Memory B cell (primary cell): ENCODE data around the gene CELF2.
"Not testable (repeated sequence)": the region's sequence is repeated elsewhere in the genome, so short reads cannot be mapped to it uniquely, and the experiment has no call there.

Experiments used
- ATAC-seq: fragments of 150-1000 bp; cut with Tn5 transposase; 2 replicates; pipeline ENCODE4 v1.10.0; 2021; ENCODE audit warnings: low read depth, mild to moderate bottlenecking, moderate library complexity
- DNase-seq, 2 donors: peaks; one replicate each; pipeline ENCODE4 v3.0.0; 2022; ENCODE audit warnings: low spot score in 2 of 2
- H3K27ac Mint-ChIP-seq: one replicate; pipeline ENCODE4 v1.8.0; 2022; ENCODE audit warnings: mild to moderate bottlenecking, moderate library complexity, mixed read lengths
- H3K27me3 Mint-ChIP-seq: one replicate; pipeline ENCODE4 v1.8.0; 2022; ENCODE audit warnings: mixed read lengths
- H3K36me3 Mint-ChIP-seq: one replicate; pipeline ENCODE4 v1.8.0; 2022; ENCODE audit warnings: mild to moderate bottlenecking, mixed read lengths
- H3K4me1 Mint-ChIP-seq: one replicate; pipeline ENCODE4 v1.8.0; 2022; ENCODE audit warnings: mixed read lengths
- H3K4me3 Mint-ChIP-seq: one replicate; pipeline ENCODE4 v1.8.0; 2022; ENCODE audit warnings: mild to moderate bottlenecking, moderate library complexity, mixed read lengths
- H3K9me3 Mint-ChIP-seq: one replicate; pipeline ENCODE4 v1.8.0; 2022; ENCODE audit warnings: mixed read lengths

CELF2 gene

GRCh38 chr10:11345224-11346054, 327.8 kb downstream of the CELF2 start:
- Mint-ChIP-seq H3K9me3 (peaks cover 1% of the 10 kb centered on the region), H3K27me3 (no peaks in the 10 kb centered on the region), H3K36me3 (peaks cover 3% of the 10 kb centered on the region), H3K27ac (no peak overlapping the region), H3K4me3 (peak overlapping the region; percentile 41), H3K4me1 (no peaks in the 10 kb centered on the region)
- ATAC-seq (peak; percentile 72), DNase-seq (no peak)

GRCh38 chr10:11347580-11347979, 329.9 kb downstream of the CELF2 start:
- H3K36me3 Mint-ChIP-seq, H3K4me3 Mint-ChIP-seq, H3K9me3 Mint-ChIP-seq, H3K27me3 Mint-ChIP-seq, H3K4me1 Mint-ChIP-seq, ATAC-seq, DNase-seq, H3K27ac Mint-ChIP-seq: not testable (repeated sequence)

GRCh38 chr10:11351801-11352200, 334.1 kb downstream of the CELF2 start:
- no peak for DNase-seq
- ATAC-seq, result no peak
- Mint-ChIP-seq H3K27ac (no peak overlapping the region), H3K27me3 (peaks cover 4% of the 10 kb centered on the region), H3K4me3 (no peak overlapping the region), H3K36me3 (peaks cover 3% of the 10 kb centered on the region), H3K4me1 (no peaks in the 10 kb centered on the region), H3K9me3 (peaks cover 1% of the 10 kb centered on the region)

- H3K4me1 Mint-ChIP-seq, result no peaks in the 10 kb centered on the region
- no peak for DNase-seq
- peaks cover 4% of the 10 kb centered on the region for H3K27me3 Mint-ChIP-seq
- no peaks in the 10 kb centered on the region for H3K9me3 Mint-ChIP-seq
- H3K36me3 Mint-ChIP-seq, result no peaks in the 10 kb centered on the region
- H3K4me3 Mint-ChIP-seq, result no peak overlapping the region
- no peak for ATAC-seq
- H3K27ac Mint-ChIP-seq, result no peak overlapping the region
Observed at GRCh38 chr10:11353006-11353896, 335.6 kb downstream of the CELF2 start.

GRCh38 chr10:11354823-11355222, 337.2 kb downstream of the CELF2 start:
- H3K36me3 Mint-ChIP-seq, result peaks cover 3% of the 10 kb centered on the region
- ATAC-seq (no peak), DNase-seq (no peak)
- no peak overlapping the region for H3K4me3 Mint-ChIP-seq
- H3K27ac Mint-ChIP-seq, result no peak overlapping the region
- no peaks in the 10 kb centered on the region for H3K4me1 Mint-ChIP-seq
- H3K27me3 Mint-ChIP-seq, result peaks cover 4% of the 10 kb centered on the region
- no peaks in the 10 kb centered on the region for H3K9me3 Mint-ChIP-seq

- H3K36me3 Mint-ChIP-seq, result peaks cover 3% of the 10 kb centered on the region
- H3K27ac Mint-ChIP-seq, result no peak overlapping the region
- peaks cover 4% of the 10 kb centered on the region for H3K27me3 Mint-ChIP-seq
Observed at GRCh38 chr10:11355592-11355991, 337.9 kb downstream of the CELF2 start.

GRCh38 chr10:11357439-11357838, 339.8 kb downstream of the CELF2 start:
- H3K4me1 Mint-ChIP-seq, result no peaks in the 10 kb centered on the region
- no peak for DNase-seq
- H3K9me3 Mint-ChIP-seq, result no peaks in the 10 kb centered on the region
- ATAC-seq, result no peak
- peaks cover 4% of the 10 kb centered on the region for H3K27me3 Mint-ChIP-seq
- no peak overlapping the region for H3K27ac Mint-ChIP-seq
- peaks cover 3% of the 10 kb centered on the region for H3K36me3 Mint-ChIP-seq
- no peak overlapping the region for H3K4me3 Mint-ChIP-seq

More at GRCh38 chr10:11355592-11355991, 337.9 kb downstream of the CELF2 start:
- H3K4me3 Mint-ChIP-seq, result no peak overlapping the region
- no peak for DNase-seq
- ATAC-seq, result no peak
- H3K9me3 Mint-ChIP-seq, result no peaks in the 10 kb centered on the region
- no peaks in the 10 kb centered on the region for H3K4me1 Mint-ChIP-seq

GRCh38 chr10:11358011-11358410, 340.3 kb downstream of the CELF2 start:
- Mint-ChIP-seq H3K36me3 (peaks cover 3% of the 10 kb centered on the region), H3K4me3 (no peak overlapping the region), H3K27me3 (peaks cover 4% of the 10 kb centered on the region), H3K27ac (no peak overlapping the region), H3K4me1 (no peaks in the 10 kb centered on the region), H3K9me3 (no peaks in the 10 kb centered on the region)
- no peak for ATAC-seq
- DNase-seq, result no peak

- DNase-seq (no peak), ATAC-seq (no peak)
- no peak overlapping the region for H3K27ac Mint-ChIP-seq
- H3K36me3 Mint-ChIP-seq, result peaks cover 3% of the 10 kb centered on the region
- no peaks in the 10 kb centered on the region for H3K4me1 Mint-ChIP-seq
- no peak overlapping the region for H3K4me3 Mint-ChIP-seq
- H3K27me3 Mint-ChIP-seq, result peaks cover 4% of the 10 kb centered on the region
- H3K9me3 Mint-ChIP-seq, result no peaks in the 10 kb centered on the region
Observed at GRCh38 chr10:11358923-11359575, 341.4 kb downstream of the CELF2 start.

- H3K36me3 Mint-ChIP-seq, result peaks cover 3% of the 10 kb centered on the region
- no peak overlapping the region for H3K27ac Mint-ChIP-seq
- H3K4me3 Mint-ChIP-seq, result no peak overlapping the region
- DNase-seq (no peak), ATAC-seq (no peak)
- no peaks in the 10 kb centered on the region for H3K4me1 Mint-ChIP-seq
- H3K27me3 Mint-ChIP-seq, result peaks cover 4% of the 10 kb centered on the region
- no peaks in the 10 kb centered on the region for H3K9me3 Mint-ChIP-seq
Observed at GRCh38 chr10:11359869-11360268, 342.2 kb downstream of the CELF2 start.

GRCh38 chr10:11363497-11363896, 345.8 kb downstream of the CELF2 start:
- ATAC-seq (no peak), DNase-seq (no peak)
- H3K9me3 Mint-ChIP-seq, result no peaks in the 10 kb centered on the region
- peaks cover 11% of the 10 kb centered on the region for H3K4me1 Mint-ChIP-seq
- peaks cover 4% of the 10 kb centered on the region for H3K27me3 Mint-ChIP-seq
- no peak overlapping the region for H3K27ac Mint-ChIP-seq
- H3K36me3 Mint-ChIP-seq, result peaks cover 3% of the 10 kb centered on the region
- no peak overlapping the region for H3K4me3 Mint-ChIP-seq

GRCh38 chr10:11364241-11364640, 346.6 kb downstream of the CELF2 start:
- H3K9me3 Mint-ChIP-seq, result no peaks in the 10 kb centered on the region
- peaks cover 4% of the 10 kb centered on the region for H3K27me3 Mint-ChIP-seq
- no peak overlapping the region for H3K27ac Mint-ChIP-seq
- ATAC-seq, result no peak
- H3K36me3 Mint-ChIP-seq, result peaks cover 2% of the 10 kb centered on the region
- no peak overlapping the region for H3K4me3 Mint-ChIP-seq
- H3K4me1 Mint-ChIP-seq, result peaks cover 11% of the 10 kb centered on the region
- no peak for DNase-seq

GRCh38 chr10:11366889-11367288, 349.2 kb downstream of the CELF2 start:
- not testable (repeated sequence) for H3K4me3 Mint-ChIP-seq, H3K27me3 Mint-ChIP-seq, H3K36me3 Mint-ChIP-seq, ATAC-seq, H3K9me3 Mint-ChIP-seq, DNase-seq, H3K27ac Mint-ChIP-seq
- H3K4me1 Mint-ChIP-seq, result peaks cover 11% of the 10 kb centered on the region

GRCh38 chr10:11367505-11367904, 349.8 kb downstream of the CELF2 start:
- H3K4me1 Mint-ChIP-seq, result peaks cover 11% of the 10 kb centered on the region
- no peaks in the 10 kb centered on the region for H3K36me3 Mint-ChIP-seq
- ATAC-seq (no peak), DNase-seq (no peak)
- H3K27me3 Mint-ChIP-seq, result peaks cover 4% of the 10 kb centered on the region
- H3K9me3 Mint-ChIP-seq, result no peaks in the 10 kb centered on the region
- no peak overlapping the region for H3K27ac Mint-ChIP-seq
- H3K4me3 Mint-ChIP-seq, result no peak overlapping the region
